H1 (cell line): ENCODE measurements around the gene HDGFL3. TPM values are rescaled to one million over a fixed set of nuclear protein-coding genes. Genes with fewer than 3 reads are reported as not detected.

Experiments used
- CTCF ChIA-PET: fragments of 300-600 bp; sonication (Branson Sonifier 250); formaldehyde crosslinking; loops from one replicate; lab custom pipeline; 2021; ENCODE audit not compliant: partially characterized antibody; lab: Charles Lee
- POLR2A ChIA-PET: fragments of 300-600 bp; sonication (Branson Sonifier 250); formaldehyde crosslinking; loops from one replicate; lab custom pipeline; 2021; ENCODE audit warnings: inconsistent platforms; ENCODE audit not compliant: partially characterized antibody; lab: Charles Lee
- DNase-seq, 2 experiments: peaks; one replicate each; pipeline versions ENCODE4 v3.0.0 to v3.0.0-alpha.2; 2010 to 2022; ENCODE audit warnings: low spot score in 2 of 2, low read depth in 1 of 2, mixed read lengths in 1 of 2
- FAIRE-seq: peaks from 2 replicates; lab custom pipeline; 2011; peaks lifted over from hg19 to GRCh38; lab: Jason Lieb, UNC
- H2AFZ ChIP-seq: 2 replicates; pipeline ENCODE4 v1.8.1; 2012; ENCODE audit warnings: low read length, inconsistent platforms
- H2AK5ac ChIP-seq: 2 replicates; pipeline ENCODE4 v1.6.1; 2013; ENCODE audit warnings: low read depth, low read length
- H2BK120ac ChIP-seq: replicated peaks from 2 replicates; pipeline ENCODE3; 2013; ENCODE audit warnings: low read depth, low read length, inconsistent platforms
- H2BK12ac ChIP-seq: 2 replicates; pipeline ENCODE4 v1.6.1; 2013; ENCODE audit warnings: low read depth, low read length
- H2BK15ac ChIP-seq: 2 replicates; pipeline ENCODE4 v1.6.1; 2013; ENCODE audit warnings: low read length
- H2BK20ac ChIP-seq: 2 replicates; pipeline ENCODE4 v1.6.1; 2013; ENCODE audit warnings: low read length
- H2BK5ac ChIP-seq: 2 replicates; pipeline ENCODE4 v1.6.1; 2013; ENCODE audit warnings: low read depth, low read length
- H3K14ac ChIP-seq: 2 replicates; pipeline ENCODE4 v1.6.1; 2013; ENCODE audit warnings: inconsistent platforms; ENCODE audit not compliant: insufficient read length
- H3K18ac ChIP-seq: 2 replicates; pipeline ENCODE4 v1.6.1; 2013; ENCODE audit warnings: low read length; ENCODE audit errors: extremely low read depth
- H3K23ac ChIP-seq: 2 replicates; pipeline ENCODE4 v1.6.1; 2013; ENCODE audit warnings: inconsistent platforms; ENCODE audit not compliant: insufficient read length
- H3K23me2 ChIP-seq: 2 replicates; pipeline ENCODE4 v1.6.1; 2013; ENCODE audit warnings: low read depth, low read length
- H3K27ac ChIP-seq: 2 replicates; pipeline ENCODE4 v1.6.1; 2011; ENCODE audit warnings: low read depth, low read length, inconsistent platforms
- H3K27me3 ChIP-seq, 4 experiments: replicated peaks in 1 of 4; 1 replicate in 1 of 4; 2 replicates in 3 of 4; pipeline versions ENCODE4 v1.6.1 to v1.8.1; 2011 to 2013; ENCODE audit warnings: low read length in 3 of 4, mild to moderate bottlenecking in 3 of 4, inconsistent platforms in 2 of 4, mixed read lengths in 2 of 4, moderate library complexity in 1 of 4; ENCODE audit not compliant: control insufficient read depth in 3 of 4, insufficient read depth in 3 of 4; ENCODE audit errors: extremely low read depth in 1 of 4
- H3K36me3 ChIP-seq, 4 experiments: 2 replicates each; pipeline versions ENCODE4 v1.6.1 to v1.8.1; 2011 to 2013; ENCODE audit warnings: mild to moderate bottlenecking in 4 of 4, low read length in 3 of 4, moderate library complexity in 2 of 4, control low read depth in 1 of 4, inconsistent platforms in 1 of 4; ENCODE audit not compliant: insufficient read depth in 4 of 4, control insufficient read depth in 2 of 4
- H3K4ac ChIP-seq: replicated peaks from 2 replicates; pipeline ENCODE3; 2013; ENCODE audit warnings: low read length, low read depth, mixed read lengths, inconsistent platforms; ENCODE audit not compliant: insufficient read length
- H3K4me1 ChIP-seq, 4 experiments: replicated peaks in 1 of 4; 1 replicate in 1 of 4; 2 replicates in 3 of 4; pipeline versions ENCODE4 v1.6.1 to v1.8.1; 2011 to 2013; ENCODE audit warnings: low read length in 3 of 4, inconsistent platforms in 2 of 4, mixed read lengths in 1 of 4; ENCODE audit not compliant: insufficient read depth in 4 of 4, control insufficient read depth in 3 of 4
- H3K4me2 ChIP-seq, 2 experiments: 2 replicates each; pipeline versions ENCODE4 v1.6.1 to v1.8.1; 2011 to 2013; ENCODE audit warnings: low read depth in 2 of 2, low read length in 2 of 2, control low read depth in 1 of 2, inconsistent platforms in 1 of 2, mild to moderate bottlenecking in 1 of 2; ENCODE audit not compliant: insufficient read depth in 1 of 2
- H3K4me3 ChIP-seq, 4 experiments: fragments of 200-600, 300-600 bp in 1 of 4; sonication (generic), shearing (Covaris generic), sonication (Bioruptor Twin) in 1 of 4; 2 replicates each; pipeline versions ENCODE4 v1.5.1 to v1.8.1; 2011 to 2016; ENCODE audit warnings: low read length in 4 of 4, low read depth in 3 of 4, control low read depth in 2 of 4, inconsistent platforms in 2 of 4, mild to moderate bottlenecking in 2 of 4, mixed read lengths in 1 of 4, moderate library complexity in 1 of 4; ENCODE audit not compliant: insufficient read depth in 2 of 4; ENCODE audit errors: extremely low read depth in 1 of 4
- H3K56ac ChIP-seq: replicated peaks from 2 replicates; pipeline ENCODE3; 2013; ENCODE audit warnings: low read depth, mild to moderate bottlenecking, mixed read lengths, low read length, inconsistent platforms; ENCODE audit not compliant: insufficient read length
- H3K79me1 ChIP-seq: 2 replicates; pipeline ENCODE4 v1.6.1; 2013; ENCODE audit warnings: low read depth, low read length, control low read depth
- H3K79me2 ChIP-seq, 2 experiments: 2 replicates each; pipeline versions ENCODE4 v1.6.1 to v1.8.1; 2012 to 2013; ENCODE audit warnings: low read length in 2 of 2, mild to moderate bottlenecking in 2 of 2, inconsistent platforms in 1 of 2; ENCODE audit not compliant: insufficient read depth in 2 of 2, control insufficient read depth in 1 of 2
- H3K9ac ChIP-seq, 4 experiments: replicated peaks in 1 of 4; 1 replicate in 1 of 4; 2 replicates in 3 of 4; pipeline versions ENCODE4 v1.6.1 to v1.8.1; 2011 to 2013; ENCODE audit warnings: low read depth in 3 of 4, low read length in 3 of 4, control low read depth in 2 of 4, mild to moderate bottlenecking in 2 of 4, moderate library complexity in 2 of 4, inconsistent platforms in 1 of 4; ENCODE audit errors: extremely low read depth in 1 of 4
- H3K9me3 ChIP-seq, 2 experiments: 2 replicates each; pipeline versions ENCODE4 v1.6.1 to v1.8.1; 2012 to 2013; ENCODE audit warnings: mild to moderate bottlenecking in 2 of 2, moderate library complexity in 2 of 2, control low read depth in 1 of 2, inconsistent platforms in 1 of 2, low read depth in 1 of 2, low read length in 1 of 2, mixed read lengths in 1 of 2; ENCODE audit not compliant: insufficient read depth in 2 of 2
- H4K20me1 ChIP-seq, 2 experiments: replicated peaks in 1 of 2; 2 replicates each; pipeline versions ENCODE3 to v1.8.1; 2011 to 2013; ENCODE audit warnings: inconsistent platforms in 2 of 2, low read length in 2 of 2, mild to moderate bottlenecking in 1 of 2; ENCODE audit not compliant: insufficient read depth in 2 of 2, control insufficient read depth in 1 of 2
- H4K5ac ChIP-seq: 2 replicates; pipeline ENCODE4 v1.6.1; 2013; ENCODE audit warnings: low read length, low read depth, mixed read lengths, inconsistent platforms; ENCODE audit not compliant: insufficient read length
- H4K8ac ChIP-seq: 2 replicates; pipeline ENCODE4 v1.8.0; 2013; ENCODE audit warnings: mild to moderate bottlenecking, moderate library complexity, low read length, inconsistent platforms; ENCODE audit not compliant: insufficient read depth; ENCODE audit errors: extremely low read depth
- H4K91ac ChIP-seq: replicated peaks from 2 replicates; pipeline ENCODE3; 2013; ENCODE audit warnings: low read length, mixed read lengths, inconsistent platforms; ENCODE audit not compliant: insufficient read length
- CBX8 ChIP-seq: fragments of 300-800, 300-1000 bp; sonication (generic); IDR thresholded peaks from 2 replicates; pipeline ENCODE4 v1.7.1; 2016; ENCODE audit warnings: low read depth, low read length, borderline replicate concordance
- MAFK ChIP-seq: IDR thresholded peaks from 2 replicates; pipeline ENCODE4 v1.6.1; 2012; ENCODE audit warnings: low read depth, mild to moderate bottlenecking, improper control_type of control experiment, low read length
- WGBS, 2 experiments: shearing (Covaris generic) in 1 of 2; methylation state at CpG; one replicate each; pipeline versions ENCODE4 v1.1.6 to v1.1.7; 2013 to 2015; ENCODE audit warnings: low lambda C conversion rate in 2 of 2, mixed read lengths in 2 of 2, inconsistent platforms in 1 of 2, low coverage in 1 of 2, missing lambda C conversion rate in 1 of 2; ENCODE audit not compliant: insufficient replicate concordance in 2 of 2, insufficient coverage in 1 of 2, insufficient read length in 1 of 2; ENCODE audit errors: extremely low coverage in 1 of 2, missing lambda C conversion rate in 1 of 2; 5-methylcytosine and 5-hydroxymethylcytosine counted together
- polyA plus RNA-seq, 7 experiments: library from polyadenylated mRNA; depleted of rRNA in 3 of 7; stranded (reverse) in 5 of 7; unstranded in 2 of 7; fragments of >200 nt in 5 of 7; fragments of 200-250 nt in 2 of 7; gene quantifications; 1 replicate in 5 of 7; 2 replicates in 1 of 7; 4 replicates in 1 of 7; pipeline versions ENCODE4 v1.2.1 to v1.2.3, GENCODE V29; 2011 to 2013; ENCODE audit warnings: missing spikeins in 2 of 7, mixed read lengths in 2 of 7
- total RNA-seq: library from RNA; stranded (reverse); fragmentation: NEBNext Ultra II Directional; extraction: Animal tissue kit (Norgen Biotek cat#: 25700); gene quantifications from 2 replicates; pipeline ENCODE4 v1.2.1, GENCODE V29; 2021

The HDGFL3 gene
- total and polyA plus RNA-seq, 2 of the 8 experiments (the other 6 are each of a cell fraction or from before 2014, with no cell fraction given), result 14.1 to 149 TPM

DNA sequence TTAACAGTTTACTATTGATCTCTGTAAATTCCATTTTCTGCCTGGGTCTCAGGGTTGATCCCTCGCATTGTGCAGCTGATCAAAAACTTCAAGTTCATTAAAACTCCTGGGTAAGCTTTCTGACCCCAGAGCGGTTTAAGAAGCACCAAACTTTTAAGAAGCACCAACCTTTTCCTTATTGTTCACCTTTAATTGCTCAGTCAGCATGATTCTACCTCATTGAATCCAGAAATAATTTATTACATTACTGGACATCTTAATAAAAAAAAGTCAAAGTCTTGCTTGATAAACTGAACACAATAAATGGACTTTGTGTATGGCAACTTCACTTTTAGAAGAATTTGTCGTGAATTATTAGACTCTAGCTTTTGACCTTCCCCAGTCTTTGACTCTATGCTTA, 46.9 kb downstream of the HDGFL3 start:
- Histone ChIP-seq H2BK12ac (no peak overlapping the region), H3K56ac (no peak overlapping the region), H3K23ac (no peak overlapping the region), H3K9me3 (no peaks in the 10 kb centered on the region), H4K91ac (no peak overlapping the region), H4K20me1 (peaks cover 3 to 9% of the 10 kb centered on the region in 2 experiments), H3K4me3 (no peak overlapping the region), H2BK15ac (no peak overlapping the region), H3K27me3 (no peaks in the 10 kb centered on the region), H3K4me2 (no peak overlapping the region), H3K79me2 (peaks cover 0 to 32% of the 10 kb centered on the region in 2 experiments; a peak in 3 of 4 replicates), H3K4me1 (no peaks in the 10 kb centered on the region; a peak in 1 of 7 replicates), H2BK120ac (no peak overlapping the region), H2AFZ (no peak overlapping the region)
- no peak for DNase-seq
- 90% methylated on average over 3 of the region's 3 CpGs; no CpG with 5 or more reads in 1 of the 2 experiments for WGBS, 2 experiments
- POLR2A ChIA-PET, result interaction anchor here (0.6 to 0.8 kb wide), 2 partner anchors 53 to 534 kb away, joined by 3 to 4 read pairs; partner anchors contain the start of gene TM6SF1
- TF ChIP-seq CBX8, result no peak
- TF ChIP-seq MAFK, result peak; percentile 11; the same call in 1 of the 2 replicates
- TF ChIP-seq, all 59 proteins: peak for 1
- no peak for FAIRE-seq
- Histone ChIP-seq H4K5ac (no peak overlapping the region), H2BK20ac (no peak overlapping the region), H2BK5ac (no peak overlapping the region), H2AK5ac (no peak overlapping the region), H3K27ac (no peak overlapping the region), H3K4ac (no peak overlapping the region), H3K79me1 (no peaks in the 10 kb centered on the region; the same call in none of the 2 replicates), H3K23me2 (no peaks in the 10 kb centered on the region), H3K36me3 (peaks cover 4 to 33% (median 21%) of the 10 kb centered on the region in 4 experiments; a peak in 6 of 8 replicates), H3K14ac (no peak overlapping the region), H3K18ac (no peak overlapping the region), H3K9ac (no peak overlapping the region), H4K8ac (no peak overlapping the region)
- CTCF ChIA-PET, result no interaction called here
